Activated naive CD4-positive, alpha-beta T cell treated with anti-CD3 and anti-CD28 coated beads, Interleukin-2, amount 50 U/mL, for 72 hours (primary cell): ENCODE measurements around the gene CIDEC. TPM values are rescaled to one million over a fixed set of nuclear protein-coding genes. Genes with fewer than 3 reads are reported as not detected.

Experiments
- ATAC-seq, 2 donors: fragments of 150-1000 bp; cut with Tn5 transposase; 2 replicates each; pipeline ENCODE4 v1.10.0; 2021; ENCODE audit warnings: mild to moderate bottlenecking in 2 of 2, moderate library complexity in 2 of 2
- DNase-seq, 2 donors: peaks; one replicate each; pipeline ENCODE4 v3.0.0; 2021 to 2022; ENCODE audit warnings: low spot score in 2 of 2
- H3K27ac Mint-ChIP-seq, 2 donors: one replicate each; pipeline ENCODE4 v1.8.0; 2022; ENCODE audit warnings: mild to moderate bottlenecking in 2 of 2, mixed read lengths in 2 of 2
- H3K36me3 Mint-ChIP-seq, 2 donors: one replicate each; pipeline ENCODE4 v1.8.0; 2022; ENCODE audit warnings: mixed read lengths in 2 of 2
- H3K9me3 Mint-ChIP-seq, 2 donors: one replicate each; pipeline ENCODE4 v1.8.0; 2022; ENCODE audit warnings: mixed read lengths in 2 of 2
- total RNA-seq, 2 donors: library from RNA; stranded (reverse); gene quantifications; one replicate each; pipeline ENCODE4 v1.2.3, GENCODE V29; 2022

The CIDEC gene
- total RNA-seq: not detected

DNA sequence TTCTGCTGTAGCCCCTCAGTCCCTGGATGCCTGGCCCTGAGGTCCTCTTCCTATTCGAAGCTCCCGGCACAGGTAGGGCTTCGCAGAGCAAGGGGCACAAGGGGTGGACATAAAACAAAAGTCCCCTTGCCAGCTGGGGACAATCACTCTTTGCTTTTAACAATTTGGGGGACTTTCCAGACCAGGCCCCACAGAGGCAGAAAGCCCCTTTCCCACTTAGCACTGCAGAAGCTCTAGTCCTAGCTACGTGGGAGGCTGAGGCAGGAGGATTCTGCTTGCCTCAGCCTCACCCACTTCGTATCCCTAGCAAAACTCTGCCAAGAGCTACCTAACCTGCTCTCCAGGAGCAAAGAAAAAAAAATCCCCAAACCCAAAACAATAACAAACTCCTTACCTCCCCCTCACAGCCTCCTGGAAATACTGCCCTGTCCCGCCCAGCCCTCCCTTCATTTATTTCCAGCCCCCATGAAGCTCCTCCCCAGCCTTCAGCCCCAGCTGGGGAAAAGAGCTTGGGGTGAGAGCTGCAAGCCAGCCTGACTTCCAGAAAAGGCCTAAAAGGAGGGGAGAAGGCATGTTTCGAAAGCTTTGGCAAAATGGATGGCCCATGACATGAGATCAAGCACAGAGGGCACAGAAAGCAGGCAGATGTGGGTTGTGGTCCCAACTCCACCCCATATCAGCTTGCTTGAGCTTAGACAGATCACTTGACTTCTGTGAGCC is at the start of gene CIDEC:
Gene CIDEC, minus strand, starts transcription at position 424 of the 720 bp plus-strand sequence. CDS start 1,767 bp downstream, outside the sequence.
- ATAC-seq (no peak), DNase-seq (no peak)
- H3K27ac Mint-ChIP-seq: no peak within 1 kb of the TSS
- H3K9me3 Mint-ChIP-seq: no peaks in the 10 kb centered on the region
- no peaks in the 10 kb centered on the region for H3K36me3 Mint-ChIP-seq

DNA sequence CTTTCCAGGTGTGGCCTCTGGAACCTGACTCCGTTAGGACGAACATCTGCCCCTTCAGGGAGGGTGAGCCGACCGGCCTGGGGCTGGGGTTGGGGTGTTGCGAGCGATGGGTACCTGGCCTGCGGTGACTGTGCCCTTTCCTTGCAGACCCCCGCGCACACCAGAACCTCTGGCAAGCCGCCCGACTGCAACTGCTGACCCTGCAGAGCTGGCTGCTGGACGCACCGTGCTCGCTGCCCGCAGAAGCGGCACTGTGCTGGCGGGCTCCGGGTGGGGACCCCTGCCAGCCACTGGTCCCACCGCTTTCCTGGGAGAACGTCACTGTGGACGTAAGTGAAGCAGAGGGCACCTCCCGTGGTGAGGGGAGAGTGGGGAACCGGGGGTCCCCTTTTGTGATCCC is 48.1 kb upstream of the CIDEC start:
- H3K27ac Mint-ChIP-seq: no peak overlapping the region
- DNase-seq: no peak
- H3K9me3 Mint-ChIP-seq: no peaks in the 10 kb centered on the region
- H3K36me3 Mint-ChIP-seq: no peaks in the 10 kb centered on the region
- no peak for ATAC-seq

- no peak for ATAC-seq
Observed at GRCh38 chr3:9918261-9919038, 38.4 kb upstream of the CIDEC start.

GRCh38 chr3:9917820-9918219 is 37.8 kb upstream of the CIDEC start:
- ATAC-seq: no peak
- no peaks in the 10 kb centered on the region for H3K36me3 Mint-ChIP-seq
- no peak for DNase-seq
- no peaks in the 10 kb centered on the region for H3K9me3 Mint-ChIP-seq
- no peak overlapping the region for H3K27ac Mint-ChIP-seq

More at GRCh38 chr3:9918261-9919038, 38.4 kb upstream of the CIDEC start:
- Mint-ChIP-seq H3K9me3 (no peaks in the 10 kb centered on the region), H3K27ac (no peak overlapping the region), H3K36me3 (no peaks in the 10 kb centered on the region)
- DNase-seq: no peak

DNA sequence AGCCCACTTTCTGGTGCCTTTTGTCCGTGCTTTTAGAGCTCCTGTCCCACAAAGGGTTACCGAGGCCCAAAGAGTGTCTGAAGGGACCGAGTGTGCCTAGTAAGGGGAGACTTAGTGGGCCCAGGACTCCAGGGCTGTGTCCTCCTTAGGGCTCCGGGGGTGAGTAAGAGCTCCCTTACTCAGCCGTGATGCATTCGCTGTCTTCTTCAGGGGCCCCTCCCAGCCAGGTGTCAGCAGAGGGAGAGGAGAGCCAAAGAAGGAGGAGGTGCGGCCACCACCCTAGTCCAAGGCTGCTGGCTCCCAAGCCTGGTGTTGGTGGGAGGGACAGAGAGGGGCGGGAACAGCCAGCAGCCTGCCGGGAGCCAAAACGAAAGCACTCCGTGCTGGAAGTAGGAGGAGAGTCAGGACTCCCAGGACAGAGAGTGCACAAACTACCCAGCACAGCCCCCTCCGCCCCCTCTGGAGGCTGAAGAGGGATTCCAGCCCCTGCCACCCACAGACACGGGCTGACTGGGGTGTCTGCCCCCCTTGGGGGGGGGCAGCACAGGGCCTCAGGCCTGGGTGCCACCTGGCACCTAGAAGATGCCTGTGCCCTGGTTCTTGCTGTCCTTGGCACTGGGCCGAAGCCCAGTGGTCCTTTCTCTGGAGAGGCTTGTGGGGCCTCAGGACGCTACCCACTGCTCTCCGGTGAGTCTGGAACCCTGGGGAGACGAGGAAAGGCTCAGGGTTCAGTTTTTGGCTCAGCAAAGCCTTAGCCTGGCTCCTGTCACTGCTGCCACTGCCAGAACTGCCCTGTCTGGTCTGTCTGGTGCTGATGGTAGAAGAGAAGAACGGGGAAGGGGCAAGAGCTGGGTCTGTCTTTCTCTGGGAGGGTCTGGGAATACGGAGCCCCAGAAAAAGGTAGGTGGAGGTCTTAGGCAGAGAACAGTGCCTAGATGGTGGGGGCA is 37.0 kb upstream of the CIDEC start, which contains the start of gene IL17RC:
Gene IL17RC, plus strand, starts transcription at position 365 of the 947 bp plus-strand sequence. Its CDS starts 218 bp downstream, at position 583.
- peak in 1 of 2 donors; percentile 42 for DNase-seq
- ATAC-seq: peak; percentile 74 to 90
- H3K9me3 Mint-ChIP-seq: no peaks in the 10 kb centered on the region
- H3K36me3 Mint-ChIP-seq: no peaks in the 10 kb centered on the region
- H3K27ac Mint-ChIP-seq: no peak within 1 kb of the TSS

DNA sequence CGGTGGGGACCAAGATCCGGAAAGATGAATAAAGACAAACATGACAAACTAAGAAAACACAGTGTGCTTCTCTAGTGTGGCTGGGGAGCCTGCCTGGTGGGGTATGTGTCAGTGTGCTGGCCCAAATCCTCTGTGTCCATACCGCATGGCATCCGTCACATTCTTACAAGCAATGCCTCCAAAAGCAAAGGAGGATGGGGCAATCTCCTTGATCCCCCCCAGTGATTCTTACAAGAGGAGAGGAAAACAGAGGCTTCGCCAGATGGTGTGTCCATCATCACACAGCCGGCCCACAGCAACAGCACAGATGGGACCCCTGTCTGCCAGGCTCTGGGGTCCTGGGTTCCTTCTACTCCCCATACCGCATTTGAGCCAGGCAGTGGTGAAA is 36.3 kb upstream of the CIDEC start:
- no peak overlapping the region for H3K27ac Mint-ChIP-seq
- DNase-seq: no peak
- ATAC-seq: no peak
- no peaks in the 10 kb centered on the region for H3K36me3 Mint-ChIP-seq
- H3K9me3 Mint-ChIP-seq: no peaks in the 10 kb centered on the region

DNA sequence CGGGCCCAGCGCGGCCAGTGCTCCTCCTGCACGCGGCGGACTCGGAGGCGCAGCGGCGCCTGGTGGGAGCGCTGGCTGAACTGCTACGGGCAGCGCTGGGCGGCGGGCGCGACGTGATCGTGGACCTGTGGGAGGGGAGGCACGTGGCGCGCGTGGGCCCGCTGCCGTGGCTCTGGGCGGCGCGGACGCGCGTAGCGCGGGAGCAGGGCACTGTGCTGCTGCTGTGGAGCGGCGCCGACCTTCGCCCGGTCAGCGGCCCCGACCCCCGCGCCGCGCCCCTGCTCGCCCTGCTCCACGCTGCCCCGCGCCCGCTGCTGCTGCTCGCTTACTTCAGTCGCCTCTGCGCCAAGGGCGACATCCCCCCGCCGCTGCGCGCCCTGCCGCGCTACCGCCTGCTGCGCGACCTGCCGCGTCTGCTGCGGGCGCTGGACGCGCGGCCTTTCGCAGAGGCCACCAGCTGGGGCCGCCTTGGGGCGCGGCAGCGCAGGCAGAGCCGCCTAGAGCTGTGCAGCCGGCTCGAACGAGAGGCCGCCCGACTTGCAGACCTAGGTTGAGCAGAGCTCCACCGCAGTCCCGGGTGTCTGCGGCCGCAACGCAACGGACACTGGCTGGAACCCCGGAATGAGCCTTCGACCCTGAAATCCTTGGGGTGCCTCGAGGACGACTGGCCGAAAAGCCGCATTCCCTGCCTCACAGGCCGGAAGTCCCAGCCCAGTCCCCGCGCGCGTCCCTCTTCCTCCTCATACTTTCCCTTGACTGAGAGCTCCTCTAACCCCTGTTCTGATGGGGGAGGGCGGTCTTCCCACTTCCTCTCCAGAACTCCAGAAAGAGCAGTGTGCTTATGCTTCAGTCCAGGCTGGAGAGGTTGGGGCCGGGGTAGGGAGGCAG is 35.4 kb upstream of the CIDEC start:
- ATAC-seq: peak; percentile 53 to 61
- Mint-ChIP-seq H3K27ac (no peak overlapping the region), H3K36me3 (no peaks in the 10 kb centered on the region), H3K9me3 (no peaks in the 10 kb centered on the region)
- DNase-seq: peak in 1 of 2 donors; percentile 37

GRCh38 chr3:9914559-9915253 is 34.7 kb upstream of the CIDEC start:
- DNase-seq (no peak), ATAC-seq (peak in 1 of 2 donors; percentile 68)

DNA sequence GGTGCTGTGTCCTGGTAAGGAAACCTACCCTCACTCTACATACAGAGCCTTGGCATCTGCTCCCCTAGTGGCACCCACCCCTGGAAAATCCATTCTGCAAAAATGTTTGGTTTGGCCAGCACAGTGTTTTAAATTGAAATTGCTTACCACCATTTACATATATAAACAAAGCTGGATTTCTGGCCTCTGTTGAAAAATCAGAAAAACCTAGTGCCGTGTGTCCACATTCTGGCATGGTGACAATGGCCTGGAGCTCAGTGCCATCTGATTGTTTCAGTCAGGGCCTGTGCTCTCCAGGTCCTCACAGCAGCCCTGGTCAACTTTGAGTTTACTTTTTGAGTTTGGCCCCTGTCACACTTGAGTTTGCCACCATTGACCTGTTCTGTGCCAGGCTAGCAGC is 34.0 kb upstream of the CIDEC start:
- no peak for ATAC-seq

More at GRCh38 chr3:9914559-9915253, 34.7 kb upstream of the CIDEC start:
- H3K36me3 Mint-ChIP-seq: no peaks in the 10 kb centered on the region
- H3K27ac Mint-ChIP-seq: no peak overlapping the region
- no peaks in the 10 kb centered on the region for H3K9me3 Mint-ChIP-seq

GRCh38 chr3:9913601-9914000 is 33.5 kb upstream of the CIDEC start:
- no peak for DNase-seq
- Mint-ChIP-seq H3K9me3 (no peaks in the 10 kb centered on the region), H3K36me3 (no peaks in the 10 kb centered on the region), H3K27ac (no peak overlapping the region)
- no peak for ATAC-seq

More for the DNA sequence above, 34.0 kb upstream of the CIDEC start:
- no peaks in the 10 kb centered on the region for H3K9me3 Mint-ChIP-seq
- no peak for DNase-seq
- H3K36me3 Mint-ChIP-seq: no peaks in the 10 kb centered on the region
- H3K27ac Mint-ChIP-seq: no peak overlapping the region

DNA sequence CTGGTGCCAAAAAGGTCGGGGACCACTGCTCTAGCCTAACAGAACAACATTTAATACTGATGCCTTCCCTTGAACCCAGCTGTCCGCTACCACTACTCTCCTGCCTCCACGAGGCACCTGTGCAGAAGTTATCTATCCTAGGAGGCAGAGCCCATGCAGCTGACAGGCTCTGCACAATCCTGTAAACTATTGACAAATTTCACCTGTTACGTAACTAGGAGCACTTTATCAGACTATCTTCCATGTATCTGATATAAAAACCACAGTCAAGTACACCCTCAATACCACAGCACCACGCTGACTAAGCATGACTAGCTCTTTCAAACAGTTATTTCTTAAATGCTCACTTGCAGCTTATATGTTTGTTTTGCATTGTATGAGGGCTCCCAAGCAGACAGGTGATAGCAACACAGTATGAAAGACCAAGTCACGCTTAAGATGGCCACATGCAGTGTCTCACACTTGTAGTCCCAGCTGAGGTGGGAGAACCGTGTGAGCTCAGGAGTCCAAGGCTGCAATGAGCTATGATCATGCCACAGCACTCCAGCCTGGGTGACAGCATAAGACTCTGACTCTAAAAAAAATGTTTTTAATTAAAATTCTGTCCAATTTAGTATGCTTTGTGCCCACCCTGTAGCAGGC is 32.4 kb upstream of the CIDEC start:
- DNase-seq (no peak), ATAC-seq (no peak)
- no peaks in the 10 kb centered on the region for H3K9me3 Mint-ChIP-seq
- H3K36me3 Mint-ChIP-seq: no peaks in the 10 kb centered on the region
- no peak overlapping the region for H3K27ac Mint-ChIP-seq

- H3K27ac Mint-ChIP-seq: no peak overlapping the region
Observed at GRCh38 chr3:9911863-9912262, 31.8 kb upstream of the CIDEC start.

DNA sequence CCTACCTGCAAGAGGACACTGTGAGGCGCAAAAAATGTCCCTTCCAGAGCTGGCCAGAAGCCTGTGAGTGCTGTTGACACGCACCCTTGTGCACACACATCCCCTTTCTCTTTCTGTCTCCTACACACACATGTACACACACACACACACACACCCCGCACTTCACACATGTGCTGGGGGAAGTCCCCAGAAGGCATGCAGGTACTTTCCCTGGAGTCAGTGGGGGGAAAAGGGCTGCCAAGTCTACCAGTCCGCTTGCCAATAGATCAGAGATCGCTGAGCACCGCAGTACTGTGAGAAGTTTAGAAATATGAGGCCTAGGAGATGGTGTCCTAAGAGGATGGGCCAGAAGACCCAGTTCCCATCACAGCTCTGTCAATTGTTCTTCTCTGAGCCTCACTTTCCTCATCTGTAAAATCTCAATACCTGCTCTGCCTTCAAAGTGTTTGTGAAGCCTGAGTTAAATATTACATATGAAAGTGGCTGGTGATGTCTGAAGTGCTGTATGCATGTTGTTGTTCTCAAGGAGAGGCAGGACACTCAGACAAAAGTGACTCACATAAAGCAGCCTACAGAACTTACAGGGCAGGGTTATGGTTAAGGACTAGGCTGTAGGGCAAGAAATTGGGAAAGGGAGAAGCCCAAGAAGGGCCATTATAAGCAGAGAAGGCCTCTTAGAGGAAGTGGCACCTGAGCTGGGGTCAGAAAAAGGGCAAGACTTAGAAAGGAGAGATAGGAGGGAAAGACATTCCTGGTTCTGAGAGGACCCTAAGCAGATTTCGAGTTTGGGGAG is 29.4 kb upstream of the CIDEC start:
- DNase-seq (no peak), ATAC-seq (peak in 1 of 2 donors; percentile 64)
- no peak overlapping the region for H3K27ac Mint-ChIP-seq
- no peaks in the 10 kb centered on the region for H3K9me3 Mint-ChIP-seq
- no peaks in the 10 kb centered on the region for H3K36me3 Mint-ChIP-seq

More at GRCh38 chr3:9911863-9912262, 31.8 kb upstream of the CIDEC start:
- Mint-ChIP-seq H3K36me3 (no peaks in the 10 kb centered on the region), H3K9me3 (no peaks in the 10 kb centered on the region)
- ATAC-seq: no peak
- no peak for DNase-seq

GRCh38 chr3:9908286-9908685 is 28.2 kb upstream of the CIDEC start:
- DNase-seq (no peak), ATAC-seq (no peak)
- Mint-ChIP-seq H3K9me3 (no peaks in the 10 kb centered on the region), H3K36me3 (no peaks in the 10 kb centered on the region), H3K27ac (no peak overlapping the region)
